GM21576 (cell line): ENCODE data around the gene CDC42BPB.

Experiments used
- ATAC-seq: cut with Tn5 transposase; IDR thresholded peaks from one replicate; pipeline ENCODE4 v1.9.1; 2021; ENCODE audit warnings: mild to moderate bottlenecking, moderate library complexity; ENCODE audit not compliant: unreplicated experiment

The CDC42BPB gene

DNA sequence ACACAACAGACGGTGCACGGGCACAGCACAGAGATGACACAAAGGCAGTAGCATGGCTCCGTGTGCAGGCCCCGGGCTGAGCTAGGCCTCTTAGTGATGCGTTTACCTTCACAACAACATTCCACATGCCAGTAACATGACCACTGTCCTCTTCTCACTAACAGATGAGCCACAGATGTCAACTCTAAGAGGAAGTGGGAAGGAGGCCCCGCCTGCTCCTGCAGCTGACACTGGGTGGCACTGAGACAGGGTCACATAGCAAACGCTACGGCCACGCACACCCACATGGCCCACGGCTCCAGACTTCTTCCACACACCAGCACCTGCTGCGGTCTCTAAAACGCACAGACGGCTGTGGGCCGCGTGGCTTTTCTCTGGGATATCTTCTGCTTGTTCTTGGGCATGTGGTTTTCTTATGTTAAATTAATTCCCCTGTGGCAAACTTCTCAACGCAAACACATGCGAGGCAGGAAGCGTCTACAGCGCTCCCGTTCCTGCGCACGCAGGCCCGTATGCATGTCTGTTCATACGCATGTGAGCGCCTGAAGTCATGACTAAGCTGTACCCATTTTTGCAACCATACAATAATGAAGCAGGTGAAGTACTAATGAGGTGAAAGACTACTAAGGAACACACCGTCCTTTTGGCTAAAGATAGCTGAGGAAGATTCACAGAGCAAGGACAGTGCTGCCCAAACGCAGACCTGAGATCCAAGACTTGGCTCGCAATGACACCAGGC lies 108.1 kb downstream of the CDC42BPB start:
- ATAC-seq: peak; percentile 51

DNA sequence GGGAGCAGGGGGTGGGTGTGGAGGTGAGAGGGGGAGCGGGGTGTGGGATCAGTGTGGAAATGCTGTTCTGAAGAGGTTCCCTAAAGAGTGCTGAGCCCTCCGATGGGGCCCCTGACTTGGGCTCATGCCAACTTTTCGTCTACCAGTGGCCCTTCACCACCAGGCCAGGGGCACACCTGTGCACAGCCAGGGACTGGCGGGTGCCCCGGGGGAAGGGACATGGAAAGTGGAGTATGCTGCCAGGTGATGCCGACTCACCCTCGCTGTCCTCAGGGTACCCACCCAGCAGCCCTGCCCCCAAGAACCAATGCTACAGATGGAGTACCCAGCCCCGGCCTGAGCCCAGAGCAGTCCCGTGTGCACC lies 108.7 kb downstream of the CDC42BPB start:
- no peak for ATAC-seq

DNA sequence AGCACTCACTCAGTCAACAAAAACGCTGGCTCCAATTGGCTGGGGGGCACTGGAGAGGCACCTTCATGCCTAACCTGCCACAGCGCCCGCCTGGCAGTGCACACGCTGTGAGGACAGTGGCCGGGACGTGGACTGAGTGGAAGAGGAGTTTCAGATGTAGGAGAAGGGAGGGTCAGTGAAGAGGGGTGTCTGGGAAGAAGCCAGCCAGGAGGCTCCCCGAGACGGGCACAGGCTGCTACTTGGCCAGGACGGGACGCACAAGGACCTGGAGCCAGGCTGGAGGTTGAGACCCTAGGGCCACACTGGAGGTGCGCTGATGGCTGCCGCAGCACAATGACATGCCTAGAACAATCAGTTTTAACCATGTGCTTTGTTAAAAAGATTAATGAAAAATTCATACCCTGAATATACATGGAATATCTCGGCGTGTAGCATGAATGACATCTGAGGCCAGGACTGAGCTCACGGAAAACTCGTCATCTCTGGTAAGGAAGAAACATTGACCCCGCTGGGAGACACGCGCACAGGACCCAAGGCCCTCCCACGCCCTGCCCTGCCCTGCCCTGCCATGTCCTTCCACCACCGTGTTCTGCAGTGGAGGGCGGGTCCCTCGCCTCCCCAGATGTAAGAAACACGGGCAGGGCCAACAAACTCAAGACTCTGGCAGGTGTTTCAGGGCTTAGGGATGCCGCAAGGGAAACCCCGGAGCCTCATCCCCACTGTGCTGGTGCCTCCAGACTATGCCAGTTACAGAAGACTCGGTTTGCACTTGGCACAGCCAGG lies 109.8 kb downstream of the CDC42BPB start:
- ATAC-seq: no peak

DNA sequence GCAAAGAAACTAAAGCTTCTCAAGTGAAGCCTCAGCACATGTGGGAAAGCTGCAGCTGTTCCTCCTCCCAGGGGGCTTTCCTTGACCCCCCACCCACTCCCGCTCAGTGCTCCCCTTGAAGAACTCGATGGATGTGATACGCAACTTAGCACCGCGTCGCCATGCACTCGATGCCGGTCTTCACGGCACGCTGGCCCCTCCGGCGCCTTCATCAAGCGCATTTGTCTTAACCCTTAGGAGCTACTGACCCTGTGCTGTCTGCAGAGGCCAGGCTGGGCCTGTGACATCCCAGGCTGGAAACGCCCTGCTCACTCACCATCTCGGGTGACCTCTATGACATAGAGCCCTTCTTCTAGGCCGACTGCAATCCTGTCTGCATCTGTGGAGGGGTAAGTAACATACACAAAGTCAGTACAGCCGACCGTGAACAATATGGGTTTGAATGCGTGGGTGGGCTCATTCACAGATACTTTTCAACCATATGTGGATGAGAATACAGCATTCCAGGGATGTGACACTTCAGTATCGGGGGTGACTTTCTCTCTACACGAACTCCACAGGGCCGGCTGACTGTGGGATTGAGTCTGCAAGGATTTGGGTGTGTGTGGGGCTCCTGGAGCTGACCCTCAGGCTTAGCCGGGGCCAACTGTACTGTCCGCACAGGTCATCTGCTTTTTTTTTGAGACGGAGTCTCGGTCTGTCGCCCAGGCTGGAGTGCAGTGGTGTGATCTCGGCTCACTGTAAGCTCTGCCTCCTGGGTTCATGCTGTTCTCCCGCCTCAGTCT lies 111.8 kb downstream of the CDC42BPB start:
- ATAC-seq: no peak

DNA sequence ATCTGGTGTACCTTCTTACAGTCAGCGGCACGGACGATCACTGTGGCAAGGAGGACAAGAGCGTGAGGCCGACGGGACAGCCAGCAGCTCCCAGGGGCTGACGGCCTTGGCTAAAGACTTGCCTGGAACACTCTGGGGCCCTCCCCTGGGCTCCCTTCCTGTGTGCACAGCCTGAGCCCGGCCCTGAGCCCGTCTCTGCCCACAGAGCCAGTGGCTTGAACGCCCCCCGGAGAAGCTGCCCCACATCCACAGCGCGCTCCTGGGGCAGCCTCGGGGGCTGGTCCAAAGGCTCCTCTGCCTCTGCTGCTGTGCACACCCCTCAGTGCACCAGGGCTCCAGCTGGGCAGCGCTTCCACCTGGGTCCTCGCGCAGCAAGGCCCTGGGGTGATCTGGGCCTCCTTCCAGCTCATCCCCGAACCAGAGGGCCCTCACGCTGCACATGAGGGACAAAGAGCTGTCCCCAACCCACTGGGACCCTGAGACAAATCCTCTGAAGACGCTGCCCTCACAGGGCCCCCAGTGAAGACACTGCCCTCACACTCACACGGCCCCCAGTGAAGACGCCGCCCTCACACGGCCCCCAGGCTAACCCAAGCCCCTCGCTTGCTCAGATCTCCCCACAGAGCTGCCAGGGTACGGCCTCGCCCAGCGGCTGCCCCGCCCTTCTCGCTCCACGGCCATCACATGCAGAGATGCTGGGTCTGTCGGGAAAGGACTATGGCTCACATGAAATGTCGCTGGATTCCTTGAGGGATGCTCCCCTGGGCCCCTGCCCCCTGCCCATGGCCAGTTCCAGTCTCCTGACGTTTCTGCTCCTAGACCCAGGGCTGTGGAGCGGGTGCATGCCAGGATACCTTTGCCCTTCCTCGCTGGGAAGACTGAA lies 112.7 kb downstream of the CDC42BPB start:
- ATAC-seq: no peak

DNA sequence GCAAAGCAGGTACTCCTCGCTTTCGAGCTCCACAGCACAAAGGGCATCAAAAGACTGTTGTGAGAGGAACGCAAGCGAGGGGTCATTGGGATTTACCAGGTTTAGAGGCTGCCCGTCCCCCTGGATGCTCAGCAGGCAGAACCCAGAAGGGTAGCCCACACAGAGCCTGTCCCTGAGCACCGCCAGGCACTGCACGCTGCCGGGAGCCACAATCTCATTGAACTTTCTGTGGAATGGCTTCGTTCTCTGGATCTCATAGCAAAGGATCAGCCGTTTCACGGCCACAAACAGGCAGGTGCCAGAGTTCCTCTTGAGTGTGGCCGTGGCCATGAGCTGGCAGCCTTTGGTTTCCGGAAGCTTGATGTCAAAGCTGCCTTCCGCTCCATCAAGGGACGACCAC lies 113.4 kb downstream of the CDC42BPB start:
- no peak for ATAC-seq

DNA sequence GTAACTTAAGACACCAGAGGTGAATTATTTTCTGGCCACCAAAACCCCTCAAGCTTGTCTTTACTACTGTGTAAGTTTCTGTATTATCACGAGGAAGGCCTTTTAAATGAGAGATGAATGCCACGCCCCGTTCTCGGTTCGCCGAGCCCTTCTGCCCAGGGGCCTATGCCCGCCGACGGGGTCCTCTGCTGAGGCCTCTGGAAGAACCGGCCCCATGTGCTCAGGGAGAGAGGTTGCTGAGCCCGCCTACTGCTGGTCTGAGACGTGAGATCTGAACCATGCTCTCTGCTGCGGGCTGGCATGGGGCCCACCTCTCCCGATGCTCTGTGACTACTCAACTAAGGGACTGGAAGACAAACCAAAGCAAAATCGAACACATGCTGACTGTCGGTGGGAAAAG lies 113.9 kb downstream of the CDC42BPB start:
- ATAC-seq: no peak

DNA sequence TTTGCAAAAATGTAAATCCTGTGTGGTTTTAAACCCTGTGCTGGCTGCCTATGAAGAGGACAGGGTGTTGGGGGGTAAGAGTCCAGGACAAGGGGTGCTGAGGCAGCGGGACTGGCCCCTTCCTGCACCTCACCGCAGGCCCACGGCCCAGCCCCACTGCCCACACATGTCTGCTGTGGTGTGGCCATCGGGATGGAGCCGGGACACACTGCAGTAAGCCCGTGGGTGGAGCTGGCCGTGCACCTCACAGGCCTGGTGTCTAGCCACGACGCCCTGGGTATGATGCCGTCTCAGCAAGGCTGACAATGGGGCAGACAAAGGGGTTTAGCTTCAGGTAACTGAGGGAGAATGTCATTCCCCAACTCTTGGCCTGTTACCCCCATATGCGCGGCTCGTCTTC lies 115.3 kb downstream of the CDC42BPB start:
- no peak for ATAC-seq

DNA sequence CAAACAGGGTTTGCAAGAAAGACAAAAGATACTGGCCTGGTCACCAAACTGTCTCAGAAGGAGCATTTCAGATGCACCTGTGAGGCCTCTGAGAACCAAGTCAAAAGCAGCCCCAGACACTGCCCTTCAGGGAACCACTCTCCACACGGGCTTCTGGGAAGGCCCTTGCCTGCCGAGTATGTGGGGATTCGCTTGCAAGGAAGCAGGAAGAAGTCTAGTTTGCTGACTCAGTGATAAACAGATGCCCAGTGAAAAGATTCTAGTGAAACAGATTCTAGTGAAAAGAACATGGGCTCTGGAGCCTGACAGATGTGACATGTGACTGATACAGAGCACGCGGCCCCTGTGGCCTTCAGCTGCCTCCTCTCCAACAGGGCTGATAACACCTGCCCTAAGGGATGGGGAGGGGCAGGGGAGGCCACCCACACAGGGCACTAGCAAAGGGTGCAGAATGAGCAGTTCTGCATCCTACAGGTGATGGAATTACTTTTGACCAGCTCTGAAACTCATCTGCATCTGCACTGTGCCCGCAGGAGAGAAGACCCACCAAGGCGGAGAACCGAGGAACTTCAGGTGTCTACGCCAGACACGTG lies 115.8 kb downstream of the CDC42BPB start:
- ATAC-seq: no peak

DNA sequence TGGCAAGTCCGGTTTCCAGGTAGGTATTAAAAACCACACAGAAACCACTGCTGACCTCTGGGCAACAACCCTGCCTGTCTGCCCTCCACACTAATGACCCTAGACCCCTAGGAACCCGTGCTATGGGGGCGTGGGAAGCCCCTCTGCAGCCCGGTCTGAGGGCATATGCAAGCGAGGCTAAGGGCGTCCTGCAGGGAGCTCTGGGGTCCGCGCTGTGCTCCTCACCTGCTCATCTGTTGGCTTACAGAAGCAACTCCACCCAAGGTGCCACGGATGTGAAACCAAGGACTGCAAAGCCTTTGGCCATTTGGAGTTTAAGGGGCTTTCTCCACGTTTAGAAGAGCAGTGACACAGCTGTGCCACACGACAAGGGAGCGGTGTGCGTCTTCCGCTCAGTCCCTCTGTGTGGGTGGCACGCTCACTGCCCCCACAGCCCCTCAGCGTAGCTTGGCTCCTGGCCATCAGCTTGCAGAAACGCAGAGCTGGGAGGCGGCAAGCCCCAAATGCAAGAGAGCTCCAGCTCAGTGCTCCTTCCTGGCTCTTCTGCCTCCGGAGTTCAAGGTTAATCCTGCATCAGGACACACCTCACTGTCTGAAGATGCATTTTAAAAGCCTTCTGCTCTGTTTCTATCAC lies 116.5 kb downstream of the CDC42BPB start:
- no peak for ATAC-seq

DNA sequence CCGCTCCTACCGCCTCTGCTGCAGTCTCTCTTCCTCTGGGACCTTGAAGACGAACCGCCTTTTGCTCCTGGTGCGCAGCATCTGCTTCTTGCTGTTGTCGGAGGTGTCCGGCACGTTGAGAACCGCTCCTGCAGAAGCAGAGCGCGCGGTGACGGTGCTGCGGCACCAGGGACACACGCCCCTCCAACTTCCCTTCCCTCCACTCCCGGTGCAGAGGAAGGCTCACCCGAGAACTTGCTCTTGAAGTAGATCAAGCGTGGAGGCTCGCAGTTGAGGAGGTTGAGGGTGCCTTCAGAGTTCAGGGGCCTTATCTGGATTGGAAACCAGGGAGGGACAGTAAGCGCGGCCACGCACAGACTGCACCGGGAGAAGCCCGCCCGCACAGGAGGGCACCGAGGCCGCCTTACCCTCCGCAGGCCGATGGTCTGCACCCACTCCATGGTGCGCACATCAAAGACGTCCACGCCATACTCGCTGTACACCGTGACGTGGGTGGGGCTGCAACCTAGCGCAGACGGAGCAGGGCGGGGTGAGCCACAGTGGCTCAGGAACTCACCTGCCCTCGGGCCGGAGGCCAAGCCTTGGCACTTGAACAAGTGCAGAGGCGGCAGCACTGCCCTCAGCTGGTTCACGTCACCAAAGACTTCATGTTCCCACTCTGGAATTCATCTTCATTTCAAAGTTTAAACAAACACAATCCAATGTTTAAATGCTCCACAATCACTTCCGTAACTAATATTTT lies 117.4 kb downstream of the CDC42BPB start:
- ATAC-seq: no peak

DNA sequence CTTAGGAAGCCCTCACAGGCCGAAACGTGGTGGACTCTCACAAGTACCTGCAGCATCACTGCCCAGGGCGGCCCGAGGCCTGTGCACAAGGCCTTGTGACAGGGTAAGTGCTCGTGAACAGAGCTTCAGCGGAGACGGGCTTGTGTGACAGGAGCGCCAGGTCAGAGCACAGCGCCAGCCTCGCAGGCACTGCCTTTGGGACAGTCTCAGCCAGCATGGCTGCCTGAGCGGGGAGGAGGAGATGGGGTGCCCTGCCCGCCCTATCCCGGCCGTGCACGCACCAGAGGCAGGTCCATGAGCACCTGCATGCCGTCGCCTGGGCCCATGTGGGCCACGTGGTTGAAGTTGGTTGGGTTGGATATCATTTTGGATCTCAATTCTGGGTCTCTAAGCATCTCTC lies 118.0 kb downstream of the CDC42BPB start:
- ATAC-seq: no peak

DNA sequence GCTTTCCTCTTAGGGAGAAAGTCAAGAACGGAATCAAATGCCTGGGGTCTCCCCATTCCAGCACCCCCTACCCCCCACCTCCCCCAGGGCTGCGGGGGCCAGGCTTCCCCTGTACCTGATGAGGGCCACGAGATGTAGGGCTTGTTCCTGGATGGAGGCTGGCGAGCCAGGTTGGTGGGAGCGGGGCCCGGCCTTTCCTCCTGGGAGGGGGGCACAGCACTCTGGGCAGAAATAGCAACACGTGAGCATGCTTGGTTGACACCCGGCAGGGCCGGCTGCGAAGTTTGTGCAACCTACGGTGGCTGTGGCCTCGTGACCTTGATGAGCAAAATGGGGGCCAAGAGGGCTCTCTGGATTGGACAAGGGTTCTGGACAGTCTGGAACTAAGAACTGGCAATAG lies 119.2 kb downstream of the CDC42BPB start:
- ATAC-seq: no peak

DNA sequence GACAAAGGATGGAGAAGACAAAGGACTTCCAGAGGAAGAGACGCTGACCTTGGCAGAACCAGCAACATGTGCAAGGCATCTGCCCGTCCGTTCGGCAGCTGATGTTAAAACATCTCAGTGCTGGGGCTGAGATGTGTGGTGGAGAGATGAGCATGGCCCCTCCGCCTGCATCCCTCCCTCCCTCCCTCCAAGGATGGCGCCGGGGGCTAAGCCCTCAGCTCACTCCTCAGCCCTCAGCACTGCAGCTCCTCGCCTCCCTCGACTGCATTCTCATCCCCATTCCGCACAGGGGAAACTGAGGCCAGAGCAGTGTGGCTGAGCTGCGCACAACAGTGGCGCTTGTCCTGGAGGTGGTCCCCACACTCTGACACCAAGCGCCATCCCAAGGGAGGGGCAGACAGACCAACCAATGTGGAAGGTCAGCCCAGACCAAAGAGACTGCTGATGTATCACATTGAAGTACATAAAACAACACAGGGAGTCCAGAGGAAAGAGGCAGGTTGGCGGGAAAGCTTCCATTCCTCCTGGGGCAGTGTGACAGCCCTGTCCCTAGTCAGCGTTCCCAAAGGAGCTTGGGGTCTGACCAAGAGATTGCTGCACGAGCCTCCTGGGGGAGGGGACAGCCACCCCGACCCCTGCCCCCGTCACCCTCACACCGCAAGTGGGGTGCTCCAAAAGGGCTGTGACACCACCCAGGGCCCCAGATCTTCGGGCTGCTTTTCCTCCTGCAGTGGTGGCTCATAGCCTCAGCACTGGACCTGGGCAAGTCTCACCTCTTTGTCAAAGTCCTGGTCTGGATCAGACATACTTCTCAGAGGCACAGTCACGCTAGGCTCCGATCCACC lies 119.8 kb downstream of the CDC42BPB start:
- no peak for ATAC-seq

DNA sequence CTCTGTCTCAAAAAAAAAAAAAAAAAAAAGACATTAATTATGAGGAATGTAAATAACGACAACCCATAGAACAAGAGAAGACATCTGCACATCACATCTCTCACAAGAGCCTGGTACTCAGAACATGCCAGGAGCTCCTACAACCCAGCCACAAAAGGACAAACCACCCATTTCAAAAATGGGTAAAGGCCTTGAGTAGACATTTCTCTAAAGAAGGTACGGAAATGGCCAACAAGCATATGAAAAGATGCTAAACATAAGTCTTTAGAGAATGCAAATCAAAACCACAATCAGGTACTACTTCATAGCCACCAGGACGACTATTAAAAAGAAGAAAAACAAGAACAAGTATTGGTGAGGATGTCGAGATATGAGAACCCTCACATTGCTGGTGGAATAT lies 121.6 kb downstream of the CDC42BPB start:
- ATAC-seq: no peak

DNA sequence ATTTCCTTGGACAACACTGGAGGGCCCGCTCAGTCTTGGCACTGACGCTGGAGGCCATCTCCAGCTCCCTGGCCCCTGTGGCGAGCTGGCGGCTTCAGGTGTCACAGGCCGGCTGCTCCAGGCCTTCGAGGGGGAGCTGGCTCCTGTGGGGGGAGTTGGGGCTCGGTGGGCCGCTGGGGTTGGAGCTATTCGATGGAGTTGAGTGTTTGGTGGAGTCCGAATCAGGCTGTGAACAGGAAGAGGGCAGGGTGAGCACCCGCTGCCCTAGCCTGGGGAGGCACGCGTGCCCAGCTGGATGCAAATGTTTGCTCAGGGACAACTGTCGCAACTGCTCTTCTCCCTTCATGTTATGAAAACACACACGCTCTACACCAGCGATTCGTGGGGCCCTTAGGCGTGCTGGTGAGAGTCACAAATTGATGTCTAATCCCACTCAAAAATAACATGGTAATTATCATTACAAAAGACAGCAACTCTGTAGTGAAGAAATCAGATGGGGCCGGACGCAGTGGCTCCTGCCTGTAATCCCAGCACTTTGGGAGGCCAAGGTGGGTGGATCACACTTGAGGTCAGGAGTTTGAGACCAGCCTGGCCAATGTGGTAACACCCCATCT lies 123.6 kb downstream of the CDC42BPB start:
- ATAC-seq: no peak

DNA sequence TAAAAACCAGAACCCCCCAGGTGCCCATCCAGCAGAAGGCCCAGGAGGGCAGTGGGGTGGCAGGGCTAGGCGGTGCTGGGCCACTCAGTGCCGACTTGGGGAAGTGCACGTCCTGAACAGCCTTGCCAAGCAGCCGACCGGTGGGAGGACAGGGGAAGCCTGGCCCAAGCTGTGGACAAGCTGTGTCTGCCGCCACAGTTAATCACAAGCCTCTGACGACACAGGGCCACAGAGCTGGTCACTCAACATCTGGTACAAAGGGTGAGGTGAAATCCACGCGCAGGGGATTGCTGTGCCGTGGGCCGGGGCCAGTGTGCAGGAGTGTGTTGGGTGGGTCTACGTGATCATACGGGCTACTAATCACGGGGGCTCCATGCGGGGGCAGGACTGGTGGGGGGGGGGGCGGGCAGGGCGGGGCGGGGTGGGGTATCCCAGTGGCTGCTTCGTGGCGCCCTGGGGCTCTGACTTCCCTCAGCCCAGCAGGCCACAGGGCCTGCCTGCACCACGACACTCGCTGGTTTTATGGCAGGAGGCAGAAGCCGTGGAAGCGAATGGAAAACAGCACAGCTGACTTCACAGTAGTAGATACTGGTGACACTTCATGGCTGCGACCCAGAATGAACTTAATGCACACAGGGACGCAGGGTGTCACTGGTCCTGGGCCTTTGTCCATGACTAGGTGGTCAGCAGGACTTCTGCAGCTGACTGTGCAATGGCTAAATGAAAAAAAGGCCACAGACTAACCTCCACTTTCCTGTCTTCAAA lies 124.7 kb downstream of the CDC42BPB start:
- no peak for ATAC-seq
